Urothelium cell line (cell line): Measurements from ENCODE around the gene CDC42SE2.

ENCODE experiments used
- DNase-seq: peaks from one replicate; pipeline ENCODE4 v3.0.0; 2011; ENCODE audit warnings: low spot score, mixed read lengths
- FAIRE-seq: peaks from 2 replicates; lab custom pipeline; 2011; peaks lifted over from hg19 to GRCh38; lab: Jason Lieb, UNC

The CDC42SE2 gene, protein sequence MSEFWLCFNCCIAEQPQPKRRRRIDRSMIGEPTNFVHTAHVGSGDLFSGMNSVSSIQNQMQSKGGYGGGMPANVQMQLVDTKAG

DNA sequence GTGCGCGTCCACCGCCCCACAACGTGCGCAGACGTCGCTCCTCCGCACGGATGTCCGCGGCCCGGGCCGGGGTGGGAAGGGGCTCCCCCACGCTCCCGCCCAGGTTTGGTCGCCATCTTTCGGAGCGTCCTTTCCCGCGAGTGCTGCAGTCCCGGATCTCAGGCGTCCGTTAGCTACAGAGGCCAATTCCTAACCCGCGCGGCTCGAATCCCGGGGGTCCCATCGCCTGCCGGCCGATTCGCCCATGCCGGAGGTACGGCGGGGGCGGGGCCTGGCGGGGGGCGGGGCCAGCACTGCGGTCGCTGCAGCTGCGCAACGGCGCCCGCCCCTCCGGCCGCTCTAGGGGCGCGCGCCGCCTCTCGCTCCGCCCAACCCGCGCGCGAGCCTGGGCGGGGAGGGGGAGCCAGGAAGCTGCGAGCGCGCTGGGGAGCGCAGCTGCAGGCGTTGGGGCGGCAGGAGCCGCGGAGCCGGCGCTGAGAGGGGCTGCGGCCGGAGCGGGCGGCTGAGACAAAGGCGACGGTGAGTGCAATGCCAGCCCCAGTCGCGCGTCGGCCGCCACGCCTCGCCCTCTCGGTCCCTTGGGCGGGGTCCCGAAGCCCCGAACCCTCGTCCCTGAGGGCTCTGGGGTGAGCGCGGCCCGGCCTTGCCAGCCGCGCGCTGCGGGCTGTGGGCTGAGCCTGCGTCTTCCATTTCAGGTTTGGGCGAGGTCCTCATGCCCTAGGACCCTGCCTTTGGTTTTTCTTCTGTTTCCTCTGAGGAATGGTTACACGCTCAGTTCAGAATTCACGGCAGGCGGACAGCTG lies at the start of gene CDC42SE2:
Gene CDC42SE2 (plus strand): TSS at position 406 of the 803 bp plus-strand sequence. CDS start 95,441 bp downstream, outside the sequence.
- no peak for FAIRE-seq
- DNase-seq = peak; percentile 95

- FAIRE-seq = no peak
- DNase-seq = no peak
Observed at GRCh38 chr5:131214609-131215227, 49.1 kb upstream of the CDC42SE2 start.

DNA sequence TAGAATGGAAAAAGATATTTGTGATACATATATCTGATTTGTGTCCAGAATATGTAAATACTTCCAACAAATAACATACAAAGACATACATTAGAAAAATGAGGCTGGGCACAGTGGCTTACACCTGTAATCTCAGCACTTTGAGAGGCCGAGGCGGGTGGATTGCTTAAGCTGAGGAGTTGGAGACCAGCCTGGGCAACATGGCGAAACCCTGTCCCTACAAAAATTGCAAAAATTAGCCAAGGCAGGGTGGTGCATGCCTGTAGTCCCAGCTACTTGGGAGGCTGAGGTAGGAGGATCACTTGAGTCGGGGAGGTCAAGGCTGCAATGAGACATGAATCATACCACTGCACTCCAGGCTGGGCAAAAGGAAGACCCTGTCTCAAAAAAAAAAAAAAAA lies 46.1 kb upstream of the CDC42SE2 start:
- no peak for FAIRE-seq

DNA sequence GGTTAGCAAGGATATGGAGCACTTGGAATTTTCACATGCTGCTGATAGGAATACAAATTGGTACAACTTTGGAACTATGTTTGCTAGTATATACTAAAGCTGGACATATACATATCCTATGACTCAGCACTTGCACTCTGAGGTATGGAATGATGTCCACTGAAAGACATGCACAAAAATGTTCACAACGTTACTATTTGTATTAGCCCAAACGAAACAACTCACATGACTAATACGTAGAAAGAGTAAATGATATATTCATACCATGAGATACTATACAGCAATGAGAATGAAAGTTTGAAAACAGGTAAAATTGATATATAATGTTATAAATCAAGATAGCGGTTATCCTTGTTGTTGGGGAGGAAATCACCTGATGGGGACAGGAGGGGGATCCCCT lies 45.5 kb upstream of the CDC42SE2 start:
- FAIRE-seq (no peak), DNase-seq (no peak)

More for the DNA sequence above, 46.1 kb upstream of the CDC42SE2 start:
- no peak for DNase-seq

DNA sequence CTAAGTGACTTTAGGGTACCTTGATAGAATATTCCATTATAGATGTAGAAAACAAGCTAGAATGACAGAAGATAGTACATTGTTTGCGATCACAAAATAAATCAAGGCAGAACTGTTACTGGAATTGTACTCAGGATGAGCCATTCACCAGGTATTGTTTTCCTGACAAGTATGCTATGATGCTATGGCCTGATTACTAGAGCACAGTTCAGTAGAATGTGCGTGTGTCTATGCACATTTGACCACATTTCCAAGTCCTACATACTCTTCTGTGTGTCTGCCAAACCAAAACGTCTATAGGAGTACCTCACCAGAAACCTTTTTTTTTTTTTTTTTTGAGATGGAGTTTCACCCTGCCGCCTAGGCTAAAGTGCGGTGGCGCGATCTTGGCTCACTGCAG lies 43.3 kb upstream of the CDC42SE2 start:
- DNase-seq (no peak), FAIRE-seq (peak; percentile 17)

GRCh38 chr5:131221008-131221703 lies 42.7 kb upstream of the CDC42SE2 start:
- FAIRE-seq (no peak), DNase-seq (no peak)

- FAIRE-seq (no peak), DNase-seq (no peak)
Observed at GRCh38 chr5:131221888-131222287, 42.0 kb upstream of the CDC42SE2 start.

GRCh38 chr5:131222731-131223130 lies 41.1 kb upstream of the CDC42SE2 start:
- DNase-seq = no peak
- FAIRE-seq = no peak

DNA sequence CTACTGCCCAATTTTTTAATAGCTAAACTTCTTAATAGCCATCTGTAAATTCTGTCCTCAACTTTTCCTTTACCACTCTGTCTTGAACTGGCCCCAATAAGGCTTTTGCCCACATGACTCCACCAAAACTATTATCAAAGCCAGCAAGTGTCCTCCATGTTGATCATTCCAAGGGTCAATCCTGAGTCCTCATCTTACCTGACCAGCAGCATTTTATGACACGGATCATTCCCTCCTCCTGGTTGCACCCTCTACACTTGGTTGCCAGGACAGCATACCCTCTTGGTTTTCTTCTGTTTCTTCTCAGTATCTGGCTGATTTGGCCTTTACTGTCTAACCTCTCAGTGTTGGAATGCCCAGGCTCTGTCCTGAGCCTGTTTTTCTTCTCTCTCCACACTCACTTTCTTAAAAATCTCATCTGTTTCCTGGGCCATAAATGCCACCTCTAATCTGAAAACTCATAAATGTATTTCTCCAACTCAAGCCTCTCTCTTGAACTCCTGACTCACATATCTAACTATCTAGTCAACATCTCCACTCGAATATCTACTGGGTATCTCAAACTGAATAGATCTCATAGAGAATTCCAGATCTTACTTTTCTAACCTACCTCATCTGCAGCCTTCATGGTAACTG lies 40.0 kb upstream of the CDC42SE2 start:
- no peak for FAIRE-seq
- DNase-seq = no peak

DNA sequence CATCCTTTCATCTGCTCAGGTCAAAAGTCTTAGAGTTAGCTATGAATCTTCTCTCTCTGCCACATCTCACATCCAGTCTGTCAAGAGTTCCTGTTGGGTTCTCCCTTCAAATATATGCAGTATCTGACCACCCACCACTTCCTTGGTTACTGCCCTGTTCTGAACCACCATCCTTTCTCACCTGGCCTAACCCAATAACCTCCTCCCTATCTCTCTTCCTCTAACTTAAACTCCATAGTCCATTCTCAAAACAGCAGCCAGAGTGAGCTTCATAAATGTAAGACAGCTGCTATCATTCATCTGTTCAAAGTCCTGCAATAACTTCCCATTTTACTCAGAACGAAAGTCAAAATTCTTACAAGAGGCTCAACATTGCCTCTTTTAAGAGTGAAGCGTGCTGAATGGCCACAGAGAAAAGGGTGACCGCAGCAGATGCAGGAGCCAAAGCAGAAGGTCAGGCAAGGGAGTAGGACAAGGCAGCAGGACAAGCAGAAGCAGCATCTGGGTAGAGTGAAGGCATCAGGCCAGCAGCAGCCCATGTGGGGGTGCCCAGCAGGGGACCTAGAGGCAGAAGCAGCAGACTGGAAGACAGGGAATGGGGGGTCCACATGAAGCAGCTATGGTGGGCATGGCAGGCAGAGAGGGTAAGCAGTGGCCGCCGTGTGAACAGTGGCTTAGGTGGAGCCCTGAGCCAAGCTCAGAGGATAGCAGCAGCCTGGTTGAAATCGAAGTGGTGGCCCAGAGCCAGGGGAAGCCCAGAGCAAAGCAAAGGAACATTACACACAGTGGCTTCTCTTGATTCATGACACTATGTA lies 39.3 kb upstream of the CDC42SE2 start:
- FAIRE-seq (no peak), DNase-seq (no peak)

DNA sequence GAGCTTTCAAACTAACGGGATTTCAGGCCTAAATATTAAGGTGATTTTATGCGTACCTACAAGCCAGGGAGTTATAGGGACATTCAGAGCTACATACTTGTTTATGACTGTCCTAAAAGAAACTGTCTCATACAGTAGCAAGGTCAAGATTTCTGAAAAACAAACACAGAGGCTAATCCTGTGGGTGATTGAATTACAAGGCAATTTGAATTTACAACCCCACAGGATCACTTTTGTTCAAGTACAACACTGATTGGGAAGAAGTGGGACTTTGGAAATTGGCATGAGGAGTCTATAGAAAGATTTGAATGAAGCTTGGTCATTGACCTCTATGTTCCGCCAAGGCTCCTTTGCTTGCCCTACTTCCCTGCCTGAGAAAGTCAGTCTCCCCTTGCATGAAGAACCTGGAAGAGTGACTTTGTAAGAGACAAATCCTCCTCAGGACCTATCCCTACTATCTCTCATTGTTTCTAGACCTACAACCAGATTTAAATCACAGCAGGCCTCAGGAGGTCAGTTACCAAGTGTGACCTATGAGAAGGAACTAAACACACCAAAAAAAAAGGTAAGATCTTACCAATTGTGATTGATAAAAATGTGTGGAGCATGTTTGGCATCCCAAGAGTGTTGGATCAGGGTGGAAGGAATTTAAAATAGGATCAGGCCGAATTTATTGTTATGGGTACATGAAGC lies 38.4 kb upstream of the CDC42SE2 start:
- FAIRE-seq (no peak), DNase-seq (no peak)

GRCh38 chr5:131226899-131227298 lies 37.0 kb upstream of the CDC42SE2 start:
- DNase-seq (no peak), FAIRE-seq (no peak)

DNA sequence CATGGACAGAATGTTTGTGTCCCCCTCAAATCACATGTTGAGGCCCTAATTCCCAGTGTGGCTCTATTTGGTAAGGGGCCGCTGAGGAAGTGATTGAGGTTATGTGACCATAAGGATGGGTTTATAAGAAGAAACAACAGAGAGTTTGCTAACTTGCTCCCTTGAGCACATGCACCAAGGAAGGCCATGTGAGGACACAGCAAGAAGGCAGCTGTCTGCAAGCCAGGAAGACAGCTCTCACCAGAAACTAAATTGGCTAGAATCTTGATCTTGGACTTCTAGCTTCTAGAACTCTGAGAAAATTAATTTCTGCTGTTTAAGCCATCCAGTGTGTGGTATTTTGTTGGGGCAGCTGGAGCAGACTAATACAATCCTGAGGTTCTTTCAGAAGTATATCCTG lies 35.2 kb upstream of the CDC42SE2 start:
- FAIRE-seq (no peak), DNase-seq (no peak)

DNA sequence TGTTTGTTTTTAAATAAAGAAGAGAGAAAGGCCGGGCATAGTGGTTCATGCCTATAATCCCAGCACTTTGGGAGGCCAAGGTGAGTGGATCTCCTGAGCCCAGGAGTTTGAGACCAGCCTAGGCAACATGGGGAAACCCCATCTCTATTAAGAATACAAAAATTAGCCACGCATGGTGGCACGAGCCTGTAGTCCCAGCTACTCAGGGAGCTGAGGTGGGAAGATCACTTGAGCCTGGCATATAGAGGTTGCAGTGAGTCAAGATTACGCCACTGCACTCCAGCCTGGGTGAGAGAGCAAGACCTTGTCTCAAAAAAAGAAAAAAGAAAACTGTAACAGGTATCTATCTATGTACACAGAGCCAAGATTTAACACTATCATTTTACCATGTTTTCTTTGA lies 34.2 kb upstream of the CDC42SE2 start:
- DNase-seq (no peak), FAIRE-seq (no peak)

DNA sequence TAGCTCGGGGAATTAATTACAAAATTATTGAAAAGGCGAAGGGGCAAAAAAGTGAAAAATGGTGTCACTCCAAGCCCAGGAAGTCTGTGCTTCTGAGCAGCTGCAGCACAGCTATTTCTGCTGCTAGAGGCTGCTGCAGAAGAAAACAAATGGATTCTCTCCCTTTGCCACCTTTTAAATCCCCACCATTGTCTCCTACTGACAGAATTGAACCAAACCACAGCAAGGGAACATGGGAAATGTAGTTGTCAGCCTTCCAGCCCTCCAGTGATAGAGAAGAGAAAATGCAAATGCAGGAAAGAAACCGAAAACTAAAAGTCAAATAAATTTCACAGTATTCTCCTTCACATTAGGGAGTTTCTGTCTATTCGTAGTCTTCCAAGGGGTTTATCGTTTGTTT lies 33.4 kb upstream of the CDC42SE2 start:
- no peak for FAIRE-seq
- no peak for DNase-seq

DNA sequence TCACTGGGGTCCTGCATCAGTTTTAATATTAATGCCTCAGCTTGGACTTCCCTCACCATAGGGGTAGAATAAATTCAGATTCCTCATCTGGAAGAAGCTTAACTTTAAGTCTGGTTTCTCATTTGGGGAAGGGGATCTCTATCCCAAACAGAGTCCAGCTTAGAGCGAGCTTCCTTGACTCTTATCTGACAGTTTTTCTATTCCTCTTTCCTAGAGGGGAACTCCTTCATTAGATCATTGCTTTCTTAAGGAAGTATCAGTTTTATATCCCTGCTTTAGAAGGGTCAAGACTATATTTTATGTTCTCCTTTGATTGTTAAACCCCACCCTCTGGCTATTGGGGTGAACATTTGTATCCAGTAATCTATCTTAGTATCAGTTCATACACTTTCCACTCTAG lies 24.2 kb upstream of the CDC42SE2 start:
- FAIRE-seq (no peak), DNase-seq (no peak)

GRCh38 chr5:131242728-131243255 lies 21.1 kb upstream of the CDC42SE2 start:
- FAIRE-seq (no peak), DNase-seq (no peak)

DNA sequence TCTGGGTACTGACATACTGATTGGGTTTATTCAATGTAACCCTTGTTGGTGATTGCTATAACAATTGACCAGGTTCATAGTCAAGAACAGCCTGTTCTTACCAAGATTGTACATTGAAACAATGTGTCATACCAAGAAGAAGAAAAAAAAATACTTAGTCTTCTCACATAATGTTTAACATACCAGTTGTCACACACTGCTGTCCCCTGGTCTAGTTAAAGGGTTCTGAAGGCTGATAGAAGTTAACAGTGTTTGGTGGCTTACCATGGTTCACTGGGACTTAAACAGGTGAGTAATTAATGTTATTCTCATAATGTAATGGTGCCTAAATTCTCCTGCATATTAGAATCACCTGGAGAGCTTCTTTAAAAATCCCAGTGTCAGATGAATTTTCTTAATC lies 18.5 kb upstream of the CDC42SE2 start:
- DNase-seq = no peak
- FAIRE-seq = no peak

DNA sequence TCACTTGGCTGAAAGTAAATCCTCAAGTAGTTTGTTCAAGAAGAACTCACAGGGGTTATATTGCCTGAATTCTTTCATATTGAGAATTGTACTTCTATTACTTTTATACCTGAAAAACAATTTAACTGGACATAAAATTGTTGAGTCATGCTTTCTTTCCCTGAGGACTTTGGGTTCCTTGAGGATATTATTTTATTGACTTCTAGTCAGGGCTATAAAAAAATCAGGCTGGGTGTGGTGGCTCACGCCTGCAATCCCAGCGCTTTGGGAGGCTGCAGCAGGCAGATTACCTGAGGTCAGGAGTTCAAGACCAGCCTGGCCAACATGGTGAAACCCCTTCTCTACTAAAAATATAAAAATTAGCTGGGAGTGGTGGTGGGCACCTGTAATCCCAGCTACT lies 17.9 kb upstream of the CDC42SE2 start:
- no peak for FAIRE-seq

GRCh38 chr5:131246504-131246903 lies 17.3 kb upstream of the CDC42SE2 start:
- DNase-seq = no peak
- FAIRE-seq = no peak

More for the DNA sequence above, 17.9 kb upstream of the CDC42SE2 start:
- no peak for DNase-seq
